Nephron (organoid): ENCODE measurements around the gene SORCS2.

ENCODE experiments used
- H3K27ac Mint-ChIP-seq, 3 experiments: 2 replicates each; pipeline ENCODE4 v1.8.0; 2020; ENCODE audit warnings: mixed read lengths in 3 of 3, mild to moderate bottlenecking in 2 of 3, moderate library complexity in 1 of 3
- H3K27me3 Mint-ChIP-seq: 2 replicates; pipeline ENCODE4 v1.8.0; 2021; ENCODE audit warnings: low read depth, mild to moderate bottlenecking, moderate library complexity, mixed read lengths
- H3K36me3 Mint-ChIP-seq: 2 replicates; pipeline ENCODE4 v1.8.0; 2020; ENCODE audit warnings: low read depth, mixed read lengths
- H3K4me1 Mint-ChIP-seq: 2 replicates; pipeline ENCODE4 v1.8.0; 2020; ENCODE audit warnings: mixed read lengths
- H3K4me3 Mint-ChIP-seq, 3 experiments: 2 replicates each; pipeline ENCODE4 v1.8.0; 2020; ENCODE audit warnings: mild to moderate bottlenecking in 3 of 3, mixed read lengths in 3 of 3, moderate library complexity in 2 of 3
- H3K9me3 Mint-ChIP-seq: 2 replicates; pipeline ENCODE4 v1.8.0; 2020; ENCODE audit warnings: mixed read lengths
- TF ChIP-seq, protein P1 (sequence below), 3 experiments: fragments of 200-600 bp; sonication (generic); IDR thresholded peaks; one replicate each; pipeline ENCODE4 v1.5.0; 2021; ENCODE audit warnings: antibody characterized with exemption in 3 of 3; ENCODE audit not compliant: unreplicated experiment in 3 of 3

The SORCS2 gene

DNA sequence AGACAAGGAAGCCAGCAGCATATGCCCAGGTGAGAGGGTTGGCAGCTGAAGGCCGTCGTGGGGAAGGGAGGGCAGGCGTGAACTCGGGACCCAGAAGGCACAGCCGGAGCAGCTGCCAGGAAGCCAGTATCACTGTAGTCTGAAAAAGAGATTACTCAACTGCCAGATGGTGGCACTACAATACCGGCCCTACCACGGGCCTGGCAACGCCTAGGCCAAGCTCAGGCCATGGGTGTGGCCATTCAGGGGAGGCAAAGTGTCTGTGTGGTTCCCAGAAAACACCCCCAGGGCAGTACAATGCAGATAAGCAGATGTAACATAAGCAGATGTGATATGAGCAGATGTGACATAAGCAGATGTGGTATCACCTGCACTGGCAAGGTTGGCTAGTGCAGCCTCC lies 511.4 kb downstream of the SORCS2 start:
- TF ChIP-seq, protein P1, sequence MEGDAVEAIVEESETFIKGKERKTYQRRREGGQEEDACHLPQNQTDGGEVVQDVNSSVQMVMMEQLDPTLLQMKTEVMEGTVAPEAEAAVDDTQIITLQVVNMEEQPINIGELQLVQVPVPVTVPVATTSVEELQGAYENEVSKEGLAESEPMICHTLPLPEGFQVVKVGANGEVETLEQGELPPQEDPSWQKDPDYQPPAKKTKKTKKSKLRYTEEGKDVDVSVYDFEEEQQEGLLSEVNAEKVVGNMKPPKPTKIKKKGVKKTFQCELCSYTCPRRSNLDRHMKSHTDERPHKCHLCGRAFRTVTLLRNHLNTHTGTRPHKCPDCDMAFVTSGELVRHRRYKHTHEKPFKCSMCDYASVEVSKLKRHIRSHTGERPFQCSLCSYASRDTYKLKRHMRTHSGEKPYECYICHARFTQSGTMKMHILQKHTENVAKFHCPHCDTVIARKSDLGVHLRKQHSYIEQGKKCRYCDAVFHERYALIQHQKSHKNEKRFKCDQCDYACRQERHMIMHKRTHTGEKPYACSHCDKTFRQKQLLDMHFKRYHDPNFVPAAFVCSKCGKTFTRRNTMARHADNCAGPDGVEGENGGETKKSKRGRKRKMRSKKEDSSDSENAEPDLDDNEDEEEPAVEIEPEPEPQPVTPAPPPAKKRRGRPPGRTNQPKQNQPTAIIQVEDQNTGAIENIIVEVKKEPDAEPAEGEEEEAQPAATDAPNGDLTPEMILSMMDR (IDR thresholded peaks at IDR 0.05; ENCODE audit: unreplicated experiment in 3 of 3): no peak
- no peak overlapping the region for H3K4me3 Mint-ChIP-seq
- no peaks in the 10 kb centered on the region for H3K36me3 Mint-ChIP-seq
- H3K9me3 Mint-ChIP-seq: no peaks in the 10 kb centered on the region
- H3K4me1 Mint-ChIP-seq: peaks cover 4% of the 10 kb centered on the region
- H3K27ac Mint-ChIP-seq: no peak overlapping the region
- H3K27me3 Mint-ChIP-seq: peaks cover 12% of the 10 kb centered on the region

DNA sequence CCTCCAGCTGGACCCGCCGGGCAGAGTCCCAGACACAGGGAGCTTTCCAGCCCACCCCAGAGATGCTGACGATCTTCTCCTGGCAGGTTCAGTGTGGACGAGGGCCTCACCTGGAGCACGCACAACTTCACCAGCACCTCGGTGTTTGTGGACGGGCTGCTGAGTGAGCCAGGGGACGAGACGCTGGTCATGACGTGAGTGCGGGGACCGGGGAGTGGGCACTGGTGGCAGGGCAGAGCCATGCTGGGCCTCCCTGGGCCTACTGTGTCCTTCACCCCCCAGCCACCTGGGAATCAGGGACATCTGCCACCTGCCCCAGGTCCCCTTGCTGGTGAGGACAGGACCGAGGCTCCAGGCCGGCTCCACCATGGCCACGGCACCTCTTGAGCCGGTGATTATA lies 511.8 kb downstream of the SORCS2 start:
- H3K27ac Mint-ChIP-seq: no peak overlapping the region
- H3K4me3 Mint-ChIP-seq: no peak overlapping the region
- H3K4me1 Mint-ChIP-seq: peaks cover under 1% of the 10 kb centered on the region
- no peaks in the 10 kb centered on the region for H3K9me3 Mint-ChIP-seq
- TF ChIP-seq, protein P1 (IDR thresholded peaks at IDR 0.05; ENCODE audit: unreplicated experiment in 3 of 3): no peak
- H3K27me3 Mint-ChIP-seq: peaks cover 9% of the 10 kb centered on the region
- no peaks in the 10 kb centered on the region for H3K36me3 Mint-ChIP-seq

DNA sequence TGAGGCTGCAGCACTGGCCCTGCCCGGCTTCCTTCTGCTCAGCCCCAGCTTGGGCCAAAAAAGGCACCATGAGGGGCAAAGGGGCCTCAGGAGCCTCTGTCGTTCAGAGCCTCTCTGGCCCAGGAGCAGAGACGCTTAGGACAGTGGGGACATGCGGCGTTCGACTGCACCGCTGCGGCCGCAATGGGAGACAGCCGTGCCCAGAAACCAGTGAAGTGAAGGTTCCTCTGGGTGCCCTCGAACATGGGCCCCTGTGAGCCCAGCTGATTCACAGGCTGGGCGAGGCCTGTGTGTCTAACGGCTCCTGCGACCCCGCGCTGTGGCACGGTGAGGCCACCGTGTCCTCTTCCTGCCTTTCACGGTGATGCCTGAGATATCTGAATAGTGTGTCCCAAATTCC lies 512.3 kb downstream of the SORCS2 start:
- no peak overlapping the region for H3K4me3 Mint-ChIP-seq
- no peak overlapping the region for H3K27ac Mint-ChIP-seq
- no peaks in the 10 kb centered on the region for H3K36me3 Mint-ChIP-seq
- TF ChIP-seq, protein P1 (IDR thresholded peaks at IDR 0.05; ENCODE audit: unreplicated experiment in 3 of 3): no peak
- no peaks in the 10 kb centered on the region for H3K4me1 Mint-ChIP-seq
- H3K9me3 Mint-ChIP-seq: no peaks in the 10 kb centered on the region
- peaks cover 12% of the 10 kb centered on the region for H3K27me3 Mint-ChIP-seq

DNA sequence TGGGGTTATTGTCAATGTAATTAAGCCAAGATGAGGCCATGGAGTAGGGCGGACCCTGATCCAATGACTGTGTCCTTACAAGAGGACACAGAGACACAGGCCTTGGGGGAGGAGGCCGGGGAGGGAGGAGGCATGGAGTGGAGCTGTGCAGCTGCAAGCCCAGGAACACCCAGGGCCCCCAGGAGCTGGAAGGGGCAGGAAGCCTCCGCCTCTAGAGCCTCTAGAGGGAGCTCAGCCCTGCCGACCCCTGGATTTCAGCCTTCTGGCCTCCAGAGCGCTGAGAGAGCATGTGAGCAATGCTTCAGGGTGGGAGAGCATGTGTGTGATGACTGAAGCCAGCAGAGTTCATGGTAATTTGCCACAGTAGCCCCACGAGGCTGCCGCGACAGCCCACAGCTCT lies 512.7 kb downstream of the SORCS2 start:
- Mint-ChIP-seq H3K36me3 (no peaks in the 10 kb centered on the region), H3K9me3 (no peaks in the 10 kb centered on the region), H3K4me3 (no peak overlapping the region), H3K27me3 (peaks cover 13% of the 10 kb centered on the region), H3K4me1 (no peaks in the 10 kb centered on the region), H3K27ac (no peak overlapping the region)
- TF ChIP-seq, protein P1 (IDR thresholded peaks at IDR 0.05; ENCODE audit: unreplicated experiment in 3 of 3): no peak

DNA sequence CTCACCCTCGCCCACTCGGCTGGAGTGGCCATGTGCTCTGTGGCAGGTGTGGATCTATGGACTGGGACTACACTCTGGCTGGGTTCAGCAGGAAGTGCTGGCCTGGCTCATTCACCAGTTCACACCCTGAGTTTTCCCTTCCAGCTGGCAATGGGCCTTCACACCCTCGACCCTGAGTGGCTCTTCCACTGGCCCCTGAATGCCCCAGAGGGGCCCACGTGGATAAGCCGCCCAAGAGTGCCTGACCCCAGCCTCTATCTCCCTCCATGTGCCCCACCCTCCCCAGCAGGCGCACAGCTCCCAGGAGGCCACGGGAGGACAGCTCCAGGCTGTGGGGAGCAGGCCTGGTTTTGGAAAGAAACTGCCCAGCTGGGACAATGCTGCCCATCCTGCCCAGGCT lies 513.3 kb downstream of the SORCS2 start:
- H3K9me3 Mint-ChIP-seq: no peaks in the 10 kb centered on the region
- H3K36me3 Mint-ChIP-seq: no peaks in the 10 kb centered on the region
- H3K27me3 Mint-ChIP-seq: peaks cover 13% of the 10 kb centered on the region
- TF ChIP-seq, protein P1 (IDR thresholded peaks at IDR 0.05; ENCODE audit: unreplicated experiment in 3 of 3): no peak
- peaks cover 4% of the 10 kb centered on the region for H3K4me1 Mint-ChIP-seq
- no peak overlapping the region for H3K4me3 Mint-ChIP-seq
- no peak overlapping the region for H3K27ac Mint-ChIP-seq

DNA sequence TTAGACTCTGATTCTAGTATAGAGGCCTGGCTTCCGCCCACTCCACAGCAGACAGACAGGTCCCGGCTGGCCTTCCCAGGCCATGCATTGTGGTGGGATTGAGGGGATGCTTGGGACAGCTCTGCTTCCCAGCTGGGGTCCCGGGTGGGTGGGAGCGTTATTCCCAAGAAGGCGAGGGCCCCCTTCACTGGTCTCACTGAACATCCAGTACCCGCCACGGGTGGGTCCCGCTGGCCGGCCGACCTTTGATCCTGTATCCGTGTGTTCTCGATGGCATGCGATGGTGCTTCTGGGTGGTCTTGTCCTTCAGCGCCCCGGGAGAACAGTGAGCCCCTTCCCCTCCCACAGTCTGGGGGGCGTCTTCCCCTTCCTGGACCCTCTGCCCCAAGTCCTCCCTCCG lies 515.9 kb downstream of the SORCS2 start:
- H3K9me3 Mint-ChIP-seq: no peaks in the 10 kb centered on the region
- no peak overlapping the region for H3K27ac Mint-ChIP-seq
- peaks cover 16% of the 10 kb centered on the region for H3K27me3 Mint-ChIP-seq
- peaks cover 21% of the 10 kb centered on the region for H3K4me1 Mint-ChIP-seq
- TF ChIP-seq, protein P1 (IDR thresholded peaks at IDR 0.05; ENCODE audit: unreplicated experiment in 3 of 3): no peak
- no peak overlapping the region for H3K4me3 Mint-ChIP-seq
- peaks cover 3% of the 10 kb centered on the region for H3K36me3 Mint-ChIP-seq
